ENCODE results near the gene PRSS21.
A peak's percentile ranks its signal among the peaks of the same experiment; 100 is the strongest.

Gene PRSS21

DNA sequence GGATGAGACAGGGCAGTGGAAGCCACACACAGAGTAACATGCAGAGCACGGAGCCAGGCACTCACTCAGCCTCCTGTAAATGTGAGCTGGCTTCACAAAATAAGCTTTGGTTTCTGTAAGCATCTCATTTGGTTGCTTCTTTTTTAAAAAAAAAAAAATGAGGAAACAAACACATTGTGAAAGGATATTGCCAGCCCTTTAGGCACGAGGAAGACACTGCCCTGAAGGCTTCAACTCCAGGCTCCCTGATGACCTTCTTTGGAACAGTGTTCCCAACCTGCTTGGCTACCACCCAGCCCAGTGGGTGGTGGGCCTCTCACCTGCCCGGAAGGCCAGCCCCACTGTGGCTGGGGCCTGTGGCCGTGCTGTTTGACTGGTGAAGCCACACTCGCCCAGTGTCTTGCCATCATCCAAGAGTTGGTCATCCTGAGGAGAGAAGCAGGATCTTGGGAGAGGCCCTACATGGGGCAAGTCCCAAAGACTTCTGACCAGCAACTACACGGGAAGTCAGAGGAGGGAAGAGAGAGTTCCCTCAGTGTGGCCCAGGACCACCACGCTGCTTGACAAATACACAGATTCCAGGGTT lies 41.8 kb upstream of the PRSS21 start:
- Histone ChIP-seq H3K9me3 (no peaks in the 10 kb centered on the region), H3K27ac (peak overlapping the region; percentile 62), H3K27me3 (no peaks in the 10 kb centered on the region), H3K4me3 (ENCODE audit: low read depth in 1 of 2, low read length in 1 of 2) (no peak overlapping the region), H3K36me3 (peaks cover 50% of the 10 kb centered on the region), H3K4me1 (ENCODE audit: control insufficient read depth in 1 of 2, insufficient read depth in 1 of 2, low read depth in 1 of 2, low read length in 1 of 2) (peaks cover 30 to 33% of the 10 kb centered on the region in 2 experiments)
- TF ChIP-seq CTCF (IDR thresholded peaks at IDR 0.05): no peak

DNA sequence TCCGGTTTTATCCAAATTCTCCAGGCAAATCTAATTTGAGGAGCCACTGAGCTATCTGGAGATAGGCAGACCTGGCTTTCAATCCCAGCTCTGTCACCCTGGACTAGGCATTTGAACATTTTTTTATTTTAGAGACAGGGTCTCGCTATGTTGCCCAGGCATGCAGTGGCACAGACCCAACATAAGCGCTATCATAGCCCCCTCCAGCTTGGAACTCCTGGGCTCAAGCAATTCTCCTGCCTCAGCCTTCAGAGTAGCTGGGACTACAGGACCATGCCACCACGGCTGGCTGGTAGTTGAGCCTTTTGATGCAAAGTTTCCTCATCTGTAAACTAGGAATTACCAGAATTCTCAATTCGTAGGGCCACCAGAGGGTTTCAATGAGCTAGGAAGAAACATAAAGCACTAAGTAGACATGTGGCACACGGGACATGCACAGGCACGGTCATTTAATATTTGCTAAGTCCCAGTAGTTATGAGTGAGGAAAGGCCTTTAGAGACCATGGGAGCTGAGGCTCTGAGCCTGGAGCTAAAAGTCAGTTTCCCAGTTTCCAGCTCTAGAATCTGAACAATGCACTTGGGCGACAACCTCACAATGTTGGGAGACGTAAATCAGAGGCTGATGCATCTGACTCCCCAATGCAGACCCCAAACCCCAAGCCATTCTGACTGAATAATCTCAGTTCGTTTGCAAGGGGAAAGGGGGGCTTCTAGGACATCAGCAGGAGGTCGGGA lies 41.1 kb upstream of the PRSS21 start:
- Histone ChIP-seq H3K27me3 (no peaks in the 10 kb centered on the region), H3K27ac (peak overlapping the region; percentile 92), H3K4me1 (ENCODE audit: control insufficient read depth in 1 of 2, insufficient read depth in 1 of 2, low read depth in 1 of 2, low read length in 1 of 2) (peaks cover 30 to 33% of the 10 kb centered on the region in 2 experiments), H3K9me3 (no peaks in the 10 kb centered on the region), H3K36me3 (peaks cover 43% of the 10 kb centered on the region), H3K4me3 (ENCODE audit: low read depth in 1 of 2, low read length in 1 of 2) (peak overlapping the region; percentile 83 to 92)
- no peak for TF ChIP-seq CTCF (IDR thresholded peaks at IDR 0.05)

DNA sequence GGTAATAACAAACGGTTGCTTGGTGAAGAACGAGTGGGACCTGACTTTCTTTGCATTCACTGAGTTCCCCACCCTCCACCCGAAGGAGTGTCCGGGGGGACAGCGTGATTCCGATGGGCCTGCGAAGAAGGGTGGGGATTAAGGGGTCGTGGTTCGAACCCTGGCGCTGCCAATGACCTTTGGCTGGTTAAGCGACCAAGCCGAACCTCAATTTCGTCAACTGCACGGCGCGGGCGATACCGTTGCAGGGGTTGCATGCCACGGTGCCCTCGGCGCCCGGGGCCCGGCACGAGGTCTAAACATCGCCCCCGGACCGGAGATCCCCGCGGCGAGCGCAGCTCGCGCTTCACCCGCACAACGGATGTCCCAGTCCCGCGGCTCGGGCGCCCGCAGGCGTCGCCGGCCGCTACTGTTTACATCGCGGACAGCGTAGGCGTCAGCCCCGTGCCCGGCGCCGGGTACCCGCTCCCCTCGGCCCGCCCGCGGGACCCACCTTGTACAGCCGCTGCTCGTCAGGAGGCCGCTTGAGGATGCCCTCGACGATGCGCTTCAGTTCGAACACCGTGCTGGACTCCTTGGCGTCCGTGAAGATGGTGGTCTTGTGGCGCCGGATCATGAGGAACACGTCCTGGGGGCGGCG lies 40.4 kb upstream of the PRSS21 start:
- H3K27ac ChIP-seq: peak overlapping the region; percentile 92
- H3K27me3 ChIP-seq: no peaks in the 10 kb centered on the region
- H3K4me3 ChIP-seq (ENCODE audit: low read depth in 1 of 2, low read length in 1 of 2): peak overlapping the region; percentile 83 to 92
- H3K9me3 ChIP-seq: no peaks in the 10 kb centered on the region
- peaks cover 30 to 33% of the 10 kb centered on the region in 2 experiments for H3K4me1 ChIP-seq (ENCODE audit: control insufficient read depth in 1 of 2, insufficient read depth in 1 of 2, low read depth in 1 of 2, low read length in 1 of 2)
- H3K36me3 ChIP-seq: peaks cover 36% of the 10 kb centered on the region
- TF ChIP-seq CTCF (IDR thresholded peaks at IDR 0.05): no peak

- peak within 1 kb of the TSS; percentile 92 to 100 for H3K4me3 ChIP-seq (ENCODE audit: low read depth in 1 of 2, low read length in 1 of 2)
- TF ChIP-seq CTCF (IDR thresholded peaks at IDR 0.05): no peak
Observed at GRCh38 chr16:2777231-2777902, 39.7 kb upstream of the PRSS21 start, which contains the start of gene ELOB. ELOB (minus strand) TSS chr16:2777280; CDS start chr16:2777239, 41 bp downstream.

DNA sequence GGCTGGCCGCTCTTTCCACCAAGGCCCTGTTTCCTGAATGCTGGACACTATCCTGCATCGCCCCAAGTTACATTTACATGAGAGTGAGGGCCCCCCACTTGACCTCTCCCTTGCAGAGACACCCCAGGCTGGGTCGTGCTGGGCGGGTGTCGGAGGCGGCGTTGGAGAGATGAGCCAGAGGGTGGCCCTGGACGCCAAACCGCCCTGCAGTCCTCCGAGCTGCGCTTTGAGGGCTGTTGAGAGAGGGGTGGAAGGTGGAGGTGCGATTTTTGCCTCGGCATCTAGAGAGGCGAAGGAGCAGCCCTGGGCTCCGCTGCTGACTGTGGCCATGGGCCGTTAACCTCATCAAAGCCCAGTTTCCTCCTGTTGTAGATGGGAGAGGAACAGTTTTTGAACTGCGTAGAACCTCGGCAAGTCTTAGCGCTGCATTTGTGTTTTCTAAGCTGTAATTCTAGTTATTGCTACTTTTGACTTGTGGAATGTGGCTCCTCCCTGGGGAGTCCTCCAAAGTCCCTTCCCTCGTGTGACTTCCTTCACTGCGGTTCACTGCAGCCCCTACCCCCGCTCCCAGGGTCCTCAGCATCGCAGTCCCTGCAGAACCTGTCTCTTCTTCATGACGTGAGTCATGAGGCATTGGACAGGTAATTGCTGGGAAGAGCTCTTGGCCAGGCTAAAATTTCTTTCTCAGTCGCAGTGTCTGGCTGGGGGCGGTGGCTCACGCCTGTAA lies 39.0 kb upstream of the PRSS21 start:
- Histone ChIP-seq H3K9me3 (no peaks in the 10 kb centered on the region), H3K36me3 (peaks cover 23% of the 10 kb centered on the region), H3K27ac (peak overlapping the region; percentile 92), H3K27me3 (peaks cover 6% of the 10 kb centered on the region), H3K4me3 (ENCODE audit: low read depth in 1 of 2, low read length in 1 of 2) (peak overlapping the region; percentile 92 to 100), H3K4me1 (ENCODE audit: control insufficient read depth in 1 of 2, insufficient read depth in 1 of 2, low read depth in 1 of 2, low read length in 1 of 2) (peaks cover 30 to 33% of the 10 kb centered on the region in 2 experiments)
- TF ChIP-seq CTCF (IDR thresholded peaks at IDR 0.05): no peak

More at GRCh38 chr16:2777231-2777902, 39.7 kb upstream of the PRSS21 start, which contains the start of gene ELOB:
- H3K27ac ChIP-seq: peak within 1 kb of the TSS; percentile 92
- H3K9me3 ChIP-seq: no peaks in the 10 kb centered on the region
- peaks cover 29% of the 10 kb centered on the region for H3K36me3 ChIP-seq
- peaks cover 30 to 33% of the 10 kb centered on the region in 2 experiments for H3K4me1 ChIP-seq (ENCODE audit: control insufficient read depth in 1 of 2, insufficient read depth in 1 of 2, low read depth in 1 of 2, low read length in 1 of 2)
- no peaks in the 10 kb centered on the region for H3K27me3 ChIP-seq
